ENCODE results near the gene RILPL2.
"Not testable (repeated sequence)": the region's sequence is repeated elsewhere in the genome, so short reads cannot be mapped to it uniquely, and the experiment has no call there.

RILPL2 gene

GRCh38 chr12:123410041-123410412 is 26.5 kb downstream of the RILPL2 start:
- no peak for TF ChIP-seq FOXM1 (IDR thresholded peaks at IDR 0.05; ENCODE audit: borderline replicate concordance)
- TF ChIP-seq LEF1 (IDR thresholded peaks at IDR 0.05; ENCODE audit: borderline replicate concordance): no peak
- TF ChIP-seq ELF4 (IDR thresholded peaks at IDR 0.05): no peak
- no peak for TF ChIP-seq FOXK2 (IDR thresholded peaks at IDR 0.05)
- TF ChIP-seq BHLHE40 (IDR thresholded peaks at IDR 0.05; ENCODE audit: borderline replicate concordance): no peak
- no peak for TF ChIP-seq FOXA1 (IDR thresholded peaks at IDR 0.05)
- TF ChIP-seq L3MBTL2 (conservative IDR thresholded peaks at IDR 0.05): no peak
- TF ChIP-seq, protein P1, sequence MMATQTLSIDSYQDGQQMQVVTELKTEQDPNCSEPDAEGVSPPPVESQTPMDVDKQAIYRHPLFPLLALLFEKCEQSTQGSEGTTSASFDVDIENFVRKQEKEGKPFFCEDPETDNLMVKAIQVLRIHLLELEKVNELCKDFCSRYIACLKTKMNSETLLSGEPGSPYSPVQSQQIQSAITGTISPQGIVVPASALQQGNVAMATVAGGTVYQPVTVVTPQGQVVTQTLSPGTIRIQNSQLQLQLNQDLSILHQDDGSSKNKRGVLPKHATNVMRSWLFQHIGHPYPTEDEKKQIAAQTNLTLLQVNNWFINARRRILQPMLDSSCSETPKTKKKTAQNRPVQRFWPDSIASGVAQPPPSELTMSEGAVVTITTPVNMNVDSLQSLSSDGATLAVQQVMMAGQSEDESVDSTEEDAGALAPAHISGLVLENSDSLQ (IDR thresholded peaks at IDR 0.05): no peak
- TF ChIP-seq SUZ12 (IDR thresholded peaks at IDR 0.05): no peak
- no peak for TF ChIP-seq SP1 (IDR thresholded peaks at IDR 0.05)
- no peak for TF ChIP-seq NFRKB (IDR thresholded peaks at IDR 0.05)
- no peak for TF ChIP-seq TARDBP (IDR thresholded peaks at IDR 0.05)
- no peak for TF ChIP-seq CTBP1 (IDR thresholded peaks at IDR 0.05; ENCODE audit: borderline replicate concordance)
- no peak for TF ChIP-seq HDGF (IDR thresholded peaks at IDR 0.05; ENCODE audit: borderline replicate concordance)
- no peak for TF ChIP-seq ZNF384 (IDR thresholded peaks at IDR 0.05)
- TF ChIP-seq ARNT (IDR thresholded peaks at IDR 0.05): no peak
- no peak for DNase-seq (ENCODE audit: extremely low spot score)
- ChIA-PET CTCF (no interaction called here), POLR2A (no interaction called here)

- POLR2A ChIA-PET; DNase-seq (ENCODE audit: extremely low spot score); CTCF ChIA-PET: not testable (repeated sequence)
Observed at GRCh38 chr12:123409284-123410040, 27.0 kb downstream of the RILPL2 start.

GRCh38 chr12:123408619-123409018 is 27.9 kb downstream of the RILPL2 start:
- CTCF ChIA-PET; POLR2A ChIA-PET; DNase-seq (ENCODE audit: extremely low spot score): not testable (repeated sequence)

GRCh38 chr12:123407934-123408333 is 28.6 kb downstream of the RILPL2 start:
- DNase-seq (ENCODE audit: extremely low spot score); POLR2A ChIA-PET: not testable (repeated sequence)
- CTCF ChIA-PET: interaction anchor here (0.5 kb wide), 1 partner anchor 83 kb away, joined by 3 read pairs; no protein-coding TSS in a partner anchor

GRCh38 chr12:123407269-123407668 is 29.2 kb downstream of the RILPL2 start:
- CTCF ChIA-PET: interaction anchor here (0.5 kb wide), 1 partner anchor 84 kb away, joined by 3 read pairs; no protein-coding TSS in a partner anchor
- POLR2A ChIA-PET: not testable (repeated sequence)

DNA sequence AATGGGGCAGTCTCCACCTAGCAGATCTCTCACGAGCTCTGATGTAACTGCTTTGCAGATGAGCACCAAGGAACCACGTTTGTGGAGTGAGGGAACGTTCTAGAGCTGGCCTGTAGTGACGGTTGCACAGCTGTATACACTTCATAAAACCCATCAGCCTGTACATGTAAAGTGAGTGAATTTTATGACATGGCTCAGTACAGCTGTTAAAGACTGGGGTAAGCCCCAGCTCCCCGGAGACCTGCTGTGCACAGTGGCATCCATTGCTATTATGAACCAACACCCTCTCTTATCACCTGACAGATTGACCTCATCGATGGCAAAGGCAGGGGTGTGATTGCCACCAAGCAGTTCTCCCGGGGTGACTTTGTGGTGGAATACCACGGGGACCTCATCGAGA is 31.9 kb downstream of the RILPL2 start:
- POLR2A ChIA-PET: no interaction called here
- CTCF ChIA-PET: no interaction called here
- TF ChIP-seq FOXK2 (IDR thresholded peaks at IDR 0.05) (no peak), FOXM1 (IDR thresholded peaks at IDR 0.05; ENCODE audit: borderline replicate concordance) (no peak), CTBP1 (IDR thresholded peaks at IDR 0.05; ENCODE audit: borderline replicate concordance) (no peak), NFRKB (IDR thresholded peaks at IDR 0.05) (no peak), HDGF (IDR thresholded peaks at IDR 0.05; ENCODE audit: borderline replicate concordance) (no peak), BHLHE40 (IDR thresholded peaks at IDR 0.05; ENCODE audit: borderline replicate concordance) (no peak), FOXA1 (IDR thresholded peaks at IDR 0.05) (no peak), ZNF384 (IDR thresholded peaks at IDR 0.05) (no peak), SP1 (IDR thresholded peaks at IDR 0.05) (no peak), LEF1 (IDR thresholded peaks at IDR 0.05; ENCODE audit: borderline replicate concordance) (no peak), L3MBTL2 (conservative IDR thresholded peaks at IDR 0.05) (no peak), ELF4 (IDR thresholded peaks at IDR 0.05) (no peak), TARDBP (IDR thresholded peaks at IDR 0.05) (no peak), SUZ12 (IDR thresholded peaks at IDR 0.05) (no peak)
- TF ChIP-seq, protein P1 (IDR thresholded peaks at IDR 0.05): no peak
- DNase-seq (ENCODE audit: extremely low spot score): no peak

More at GRCh38 chr12:123407269-123407668, 29.2 kb downstream of the RILPL2 start:
- DNase-seq (ENCODE audit: extremely low spot score): not testable (repeated sequence)

GRCh38 chr12:123401753-123402683 is 34.5 kb downstream of the RILPL2 start:
- ChIA-PET CTCF (no interaction called here), POLR2A (no interaction called here)
- TF ChIP-seq FOXM1 (IDR thresholded peaks at IDR 0.05; ENCODE audit: borderline replicate concordance) (no peak), BHLHE40 (IDR thresholded peaks at IDR 0.05; ENCODE audit: borderline replicate concordance) (no peak)
- DNase-seq (ENCODE audit: extremely low spot score): no peak

- DNase-seq (ENCODE audit: extremely low spot score): no peak
- ChIA-PET POLR2A (no interaction called here), CTCF (no interaction called here)
- TF ChIP-seq NFRKB (IDR thresholded peaks at IDR 0.05) (no peak), FOXM1 (IDR thresholded peaks at IDR 0.05; ENCODE audit: borderline replicate concordance) (no peak), SUZ12 (IDR thresholded peaks at IDR 0.05) (no peak), ZNF384 (IDR thresholded peaks at IDR 0.05) (no peak), HDGF (IDR thresholded peaks at IDR 0.05; ENCODE audit: borderline replicate concordance) (no peak), ELF4 (IDR thresholded peaks at IDR 0.05) (no peak), CTBP1 (IDR thresholded peaks at IDR 0.05; ENCODE audit: borderline replicate concordance) (no peak), FOXK2 (IDR thresholded peaks at IDR 0.05) (no peak), SP1 (IDR thresholded peaks at IDR 0.05) (no peak), BHLHE40 (IDR thresholded peaks at IDR 0.05; ENCODE audit: borderline replicate concordance) (no peak), LEF1 (IDR thresholded peaks at IDR 0.05; ENCODE audit: borderline replicate concordance) (no peak), FOXA1 (IDR thresholded peaks at IDR 0.05) (no peak), L3MBTL2 (conservative IDR thresholded peaks at IDR 0.05) (no peak)
- TF ChIP-seq, protein P1 (IDR thresholded peaks at IDR 0.05): no peak
Observed at GRCh38 chr12:123399255-123399617, 37.2 kb downstream of the RILPL2 start.
